Mesodermal cell (in vitro differentiated cells): ENCODE measurements around the gene APOL3.
"Not testable (repeated sequence)": the region's sequence is repeated elsewhere in the genome, so short reads cannot be mapped to it uniquely, and the experiment has no call there.

Source experiments
- H3K27ac ChIP-seq: 2 replicates; pipeline ENCODE4 v1.7.0; 2013; ENCODE audit warnings: mild to moderate bottlenecking, low read depth, low read length, moderate library complexity; ENCODE audit not compliant: severe bottlenecking
- H3K36me3 ChIP-seq: 2 replicates; pipeline ENCODE4 v1.7.1; 2013; ENCODE audit warnings: mild to moderate bottlenecking, low read length, moderate library complexity; ENCODE audit not compliant: control insufficient read depth, insufficient read depth
- H3K4me1 ChIP-seq: one replicate; pipeline ENCODE4 v1.7.1; 2013; ENCODE audit warnings: mild to moderate bottlenecking, low read length; ENCODE audit not compliant: insufficient read depth, control insufficient read depth, poor library complexity, severe bottlenecking
- H3K4me3 ChIP-seq: 2 replicates; pipeline ENCODE4 v1.7.0; 2013; ENCODE audit warnings: low read length, control low read depth, mild to moderate bottlenecking; ENCODE audit not compliant: insufficient read depth, poor library complexity, severe bottlenecking; ENCODE audit errors: extremely low read depth
- H3K9me3 ChIP-seq: 2 replicates; pipeline ENCODE4 v1.7.1; 2013; ENCODE audit warnings: mild to moderate bottlenecking, low read length, moderate library complexity; ENCODE audit not compliant: control insufficient read depth
- WGBS, 2 experiments: methylation state at CpG; one replicate each; pipeline ENCODE4 v1.1.5; 2013; ENCODE audit warnings: missing lambda C conversion rate in 2 of 2; ENCODE audit not compliant: insufficient coverage in 2 of 2; 5-methylcytosine and 5-hydroxymethylcytosine counted together

Gene APOL3

GRCh38 chr22:36201630-36202319 lies 41.2 kb upstream of the APOL3 start, which contains the start of gene APOL4:
Gene APOL4 (minus strand): TSS chr22:36201809. CDS start chr22:36201734, 75 bp downstream.
- Histone ChIP-seq H3K4me1 (peaks cover 11% of the 10 kb centered on the region), H3K36me3 (no peaks in the 10 kb centered on the region), H3K27ac (no peak within 1 kb of the TSS), H3K9me3 (no peaks in the 10 kb centered on the region), H3K4me3 (no peak within 1 kb of the TSS)
- 93% methylated on average over 4 to 9 of the region's 13 CpGs for WGBS, 2 experiments

- not testable (repeated sequence) for H3K27ac ChIP-seq, H3K4me3 ChIP-seq, H3K9me3 ChIP-seq, H3K36me3 ChIP-seq
- H3K4me1 ChIP-seq: peaks cover 18% of the 10 kb centered on the region
- WGBS, 2 experiments: no CpG with 5 or more reads among the region's 5 CpGs
Measured at GRCh38 chr22:36201025-36201424, 40.5 kb upstream of the APOL3 start.

GRCh38 chr22:36199001-36199551 lies 38.5 kb upstream of the APOL3 start:
- Histone ChIP-seq H3K27ac (no peak overlapping the region), H3K9me3 (no peaks in the 10 kb centered on the region), H3K4me3 (no peak overlapping the region), H3K36me3 (no peaks in the 10 kb centered on the region), H3K4me1 (peaks cover 23% of the 10 kb centered on the region)
- WGBS, 2 experiments: 69 to 84% methylated on average over 3 to 5 of the region's 5 CpGs

- no peaks in the 10 kb centered on the region for H3K36me3 ChIP-seq
- WGBS, 2 experiments: 92 to 97% methylated on average over 2 to 3 of the region's 3 CpGs
- no peak overlapping the region for H3K4me3 ChIP-seq
- H3K27ac ChIP-seq: no peak overlapping the region
- H3K4me1 ChIP-seq: peaks cover 23% of the 10 kb centered on the region
- no peaks in the 10 kb centered on the region for H3K9me3 ChIP-seq
Measured at GRCh38 chr22:36198536-36198935, 38.0 kb upstream of the APOL3 start.

- H3K4me1 ChIP-seq: peaks cover 23% of the 10 kb centered on the region
Measured at GRCh38 chr22:36197514-36198146, 37.1 kb upstream of the APOL3 start.

GRCh38 chr22:36197065-36197440 lies 36.5 kb upstream of the APOL3 start:
- Histone ChIP-seq H3K36me3 (no peaks in the 10 kb centered on the region), H3K9me3 (no peaks in the 10 kb centered on the region), H3K27ac (peak overlapping the region; percentile 37), H3K4me3 (no peak overlapping the region), H3K4me1 (peaks cover 23% of the 10 kb centered on the region)
- 14 to 57% methylated on average over 1 of the region's 5 CpGs for whole genome bisulfite sequencing, 2 experiments

More at GRCh38 chr22:36197514-36198146, 37.1 kb upstream of the APOL3 start:
- 78 to 86% methylated on average over 6 to 8 of the region's 8 CpGs for WGBS, 2 experiments
- H3K27ac ChIP-seq: peak overlapping the region; percentile 37
- no peaks in the 10 kb centered on the region for H3K9me3 ChIP-seq
- no peak overlapping the region for H3K4me3 ChIP-seq
- no peaks in the 10 kb centered on the region for H3K36me3 ChIP-seq

- Histone ChIP-seq H3K4me1 (peaks cover 23% of the 10 kb centered on the region), H3K9me3 (no peaks in the 10 kb centered on the region), H3K27ac (no peak overlapping the region), H3K36me3 (no peaks in the 10 kb centered on the region), H3K4me3 (no peak overlapping the region)
- WGBS, 2 experiments: 43 to 57% methylated on average over 2 of the region's 6 CpGs
Measured at GRCh38 chr22:36196254-36197064, 35.9 kb upstream of the APOL3 start.

GRCh38 chr22:36194971-36195370 lies 34.4 kb upstream of the APOL3 start:
- 43 to 44% methylated on average over 5 of the region's 5 CpGs for WGBS, 2 experiments
- Histone ChIP-seq H3K27ac (no peak overlapping the region), H3K4me1 (peaks cover 23% of the 10 kb centered on the region), H3K9me3 (no peaks in the 10 kb centered on the region), H3K4me3 (no peak overlapping the region), H3K36me3 (no peaks in the 10 kb centered on the region)

GRCh38 chr22:36194385-36194784 lies 33.8 kb upstream of the APOL3 start:
- peaks cover 23% of the 10 kb centered on the region for H3K4me1 ChIP-seq
- H3K4me3 ChIP-seq: no peak overlapping the region
- H3K27ac ChIP-seq: no peak overlapping the region
- 80 to 92% methylated on average over 1 to 2 of the region's 2 CpGs for WGBS, 2 experiments
- no peaks in the 10 kb centered on the region for H3K36me3 ChIP-seq
- H3K9me3 ChIP-seq: no peaks in the 10 kb centered on the region

- no peaks in the 10 kb centered on the region for H3K9me3 ChIP-seq
- H3K4me1 ChIP-seq: peaks cover 23% of the 10 kb centered on the region
- WGBS, 2 experiments: 51 to 57% methylated on average over 3 of the region's 3 CpGs
- H3K27ac ChIP-seq: no peak overlapping the region
- H3K36me3 ChIP-seq: no peaks in the 10 kb centered on the region
- H3K4me3 ChIP-seq: no peak overlapping the region
Measured at GRCh38 chr22:36193577-36193976, 33.0 kb upstream of the APOL3 start.
